Suppressor macrophage treated with lipopolysaccharide for 1 hour (primary cell): Measurements from ENCODE around the gene ABLIM3.
A peak's percentile ranks its signal among the peaks of the same experiment; 100 is the strongest.

Experiments used
- DNase-seq, 3 donors: peaks; one replicate each; pipeline ENCODE4 v3.0.0-alpha.2; 2020 to 2022

The ABLIM3 gene

GRCh38 chr5:149133795-149134777 lies 7.2 kb upstream of the ABLIM3 start:
- peak; percentile 79 to 91 (median 89) for DNase-seq

GRCh38 chr5:149134778-149135500 lies 6.4 kb upstream of the ABLIM3 start:
- peak in 2 of 3 donors; percentile 59 to 61 for DNase-seq

GRCh38 chr5:149135536-149136201 lies 5.6 kb upstream of the ABLIM3 start:
- peak; percentile 70 to 84 (median 81) for DNase-seq

GRCh38 chr5:149138182-149138923 lies 2.9 kb upstream of the ABLIM3 start:
- DNase-seq = no peak

- no peak for DNase-seq
Observed at GRCh38 chr5:149140197-149141002, 893 bp upstream of the ABLIM3 start.

- DNase-seq = peak; percentile 71 to 85 (median 75)
Observed at GRCh38 chr5:149141957-149142851, 911 bp downstream of the ABLIM3 start.

- DNase-seq = no peak
Observed at GRCh38 chr5:149143470-149143869, 2.2 kb downstream of the ABLIM3 start.

- DNase-seq = no peak
Observed at GRCh38 chr5:149144637-149145036, 3.3 kb downstream of the ABLIM3 start.

- DNase-seq = no peak
Observed at GRCh38 chr5:149145138-149145537, 3.8 kb downstream of the ABLIM3 start.

GRCh38 chr5:149147676-149148075 lies 6.4 kb downstream of the ABLIM3 start:
- no peak for DNase-seq

GRCh38 chr5:149149942-149150341 lies 8.6 kb downstream of the ABLIM3 start:
- DNase-seq = no peak

- DNase-seq = no peak
Observed at GRCh38 chr5:149150457-149150856, 9.2 kb downstream of the ABLIM3 start.

- no peak for DNase-seq
Observed at GRCh38 chr5:149151717-149152116, 10.4 kb downstream of the ABLIM3 start.

- DNase-seq = peak in 1 of 3 donors; percentile 55
Observed at GRCh38 chr5:149152317-149152746, 11.0 kb downstream of the ABLIM3 start.

- DNase-seq = no peak
Observed at GRCh38 chr5:149153193-149153750, 12.0 kb downstream of the ABLIM3 start.

- DNase-seq = peak; percentile 69 to 80 (median 74)
Observed at GRCh38 chr5:149153751-149154610, 12.7 kb downstream of the ABLIM3 start.

GRCh38 chr5:149154650-149155049 lies 13.4 kb downstream of the ABLIM3 start:
- no peak for DNase-seq

GRCh38 chr5:149156435-149157083 lies 15.3 kb downstream of the ABLIM3 start:
- peak in 1 of 3 donors; percentile 56 for DNase-seq
